GM21737 (cell line): Measurements from ENCODE around the gene COL4A2.

Source experiments
- ATAC-seq: cut with Tn5 transposase; IDR thresholded peaks from one replicate; pipeline ENCODE4 v1.9.1; 2021; ENCODE audit warnings: mild to moderate bottlenecking, moderate library complexity; ENCODE audit not compliant: unreplicated experiment

COL4A2 gene

DNA sequence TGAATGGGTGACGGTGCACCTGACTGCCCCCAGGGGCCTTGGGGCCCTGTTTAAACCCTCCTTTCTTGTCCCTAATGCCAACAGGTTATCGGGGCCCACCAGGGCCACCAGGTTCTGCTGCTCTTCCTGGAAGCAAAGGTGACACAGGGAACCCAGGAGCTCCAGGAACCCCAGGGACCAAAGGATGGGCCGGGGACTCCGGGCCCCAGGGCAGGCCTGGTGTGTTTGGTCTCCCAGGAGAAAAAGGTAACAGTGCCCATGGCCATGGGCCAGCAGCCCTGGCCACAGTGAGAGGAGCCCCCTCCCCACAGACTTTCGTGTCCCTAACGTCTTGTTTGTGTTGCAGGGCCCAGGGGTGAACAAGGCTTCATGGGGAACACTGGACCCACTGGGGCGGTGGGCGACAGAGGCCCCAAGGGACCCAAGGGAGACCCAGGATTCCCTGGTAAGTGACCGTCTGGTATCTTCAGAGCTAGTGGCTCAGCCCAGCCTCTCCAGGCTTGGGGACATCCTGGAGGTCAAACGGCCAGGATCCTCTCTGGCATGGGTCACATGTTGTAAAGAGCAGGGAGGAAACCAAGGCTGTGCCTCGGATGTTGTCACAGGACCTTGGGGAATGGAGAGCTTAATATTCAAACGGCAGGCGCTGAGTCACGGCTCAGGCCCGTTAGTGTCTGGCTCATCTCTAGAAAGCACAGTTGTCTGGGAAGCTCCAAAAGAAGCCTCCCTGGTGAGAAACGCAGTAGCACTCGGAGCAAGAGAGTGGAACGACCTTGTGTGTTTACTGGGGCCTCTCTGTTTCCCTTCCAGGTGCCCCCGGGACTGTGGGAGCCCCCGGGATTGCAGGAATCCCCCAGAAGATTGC lies 196.2 kb downstream of the COL4A2 start:
- no peak for ATAC-seq

GRCh38 chr13:110503979-110504499 lies 197.0 kb downstream of the COL4A2 start:
- ATAC-seq, result no peak

DNA sequence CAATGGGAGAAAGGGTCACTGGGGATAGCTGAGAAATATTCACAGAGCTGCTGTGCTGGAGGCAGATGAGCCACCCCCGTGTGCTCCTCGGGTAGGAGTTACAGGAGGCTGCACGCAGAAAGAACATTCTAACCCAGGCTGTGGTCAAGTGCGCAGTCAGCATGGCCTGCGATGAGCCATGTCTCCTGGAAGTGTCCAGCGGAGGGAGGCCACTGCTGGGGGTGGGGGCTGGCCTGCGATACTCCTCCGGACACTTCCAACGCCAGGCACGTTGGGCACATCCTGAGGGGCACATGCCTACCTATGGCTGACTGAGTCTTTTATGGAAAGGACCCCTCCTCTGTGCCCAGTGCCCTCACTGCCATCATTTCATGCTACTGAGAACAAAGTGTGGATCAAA lies 198.5 kb downstream of the COL4A2 start:
- no peak for ATAC-seq

DNA sequence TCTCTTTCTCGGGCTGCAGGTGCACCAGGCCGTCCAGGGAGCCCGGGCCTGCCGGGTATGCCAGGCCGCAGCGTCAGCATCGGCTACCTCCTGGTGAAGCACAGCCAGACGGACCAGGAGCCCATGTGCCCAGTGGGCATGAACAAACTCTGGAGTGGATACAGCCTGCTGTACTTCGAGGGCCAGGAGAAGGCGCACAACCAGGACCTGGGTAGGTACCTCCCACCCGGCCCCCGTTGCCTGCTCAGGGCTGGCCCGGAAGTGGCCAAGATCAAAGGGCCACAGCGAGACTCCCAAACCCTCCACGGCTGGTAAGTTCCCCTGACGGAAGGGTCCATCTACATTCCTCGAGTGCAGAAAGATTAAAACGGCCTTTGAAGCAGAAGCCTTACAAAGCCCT lies 199.3 kb downstream of the COL4A2 start:
- ATAC-seq, result no peak

GRCh38 chr13:110506859-110507566 lies 199.9 kb downstream of the COL4A2 start:
- ATAC-seq, result no peak

GRCh38 chr13:110507678-110508381 lies 200.7 kb downstream of the COL4A2 start:
- no peak for ATAC-seq

DNA sequence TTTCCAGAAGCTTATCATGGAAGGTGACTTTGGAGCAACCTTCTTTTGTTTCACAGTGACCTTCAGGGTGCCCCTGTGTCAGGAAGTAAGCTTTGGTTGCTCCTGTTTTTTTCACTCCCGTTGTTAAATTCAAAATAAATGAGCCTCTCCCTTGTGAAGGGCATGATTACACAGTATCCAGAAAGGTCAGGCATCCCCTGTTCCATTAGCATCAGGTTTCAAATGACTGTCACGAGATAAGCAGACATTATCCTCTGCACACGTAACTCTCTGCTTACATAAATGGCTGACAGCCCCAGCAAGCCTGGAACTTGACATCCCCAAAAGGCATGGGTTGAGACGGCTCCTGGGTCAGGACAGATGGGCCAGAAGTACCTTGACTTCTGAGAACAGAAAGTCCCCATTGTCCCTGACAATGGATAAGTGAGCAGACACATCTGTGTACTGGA lies 202.4 kb downstream of the COL4A2 start:
- ATAC-seq, result no peak

DNA sequence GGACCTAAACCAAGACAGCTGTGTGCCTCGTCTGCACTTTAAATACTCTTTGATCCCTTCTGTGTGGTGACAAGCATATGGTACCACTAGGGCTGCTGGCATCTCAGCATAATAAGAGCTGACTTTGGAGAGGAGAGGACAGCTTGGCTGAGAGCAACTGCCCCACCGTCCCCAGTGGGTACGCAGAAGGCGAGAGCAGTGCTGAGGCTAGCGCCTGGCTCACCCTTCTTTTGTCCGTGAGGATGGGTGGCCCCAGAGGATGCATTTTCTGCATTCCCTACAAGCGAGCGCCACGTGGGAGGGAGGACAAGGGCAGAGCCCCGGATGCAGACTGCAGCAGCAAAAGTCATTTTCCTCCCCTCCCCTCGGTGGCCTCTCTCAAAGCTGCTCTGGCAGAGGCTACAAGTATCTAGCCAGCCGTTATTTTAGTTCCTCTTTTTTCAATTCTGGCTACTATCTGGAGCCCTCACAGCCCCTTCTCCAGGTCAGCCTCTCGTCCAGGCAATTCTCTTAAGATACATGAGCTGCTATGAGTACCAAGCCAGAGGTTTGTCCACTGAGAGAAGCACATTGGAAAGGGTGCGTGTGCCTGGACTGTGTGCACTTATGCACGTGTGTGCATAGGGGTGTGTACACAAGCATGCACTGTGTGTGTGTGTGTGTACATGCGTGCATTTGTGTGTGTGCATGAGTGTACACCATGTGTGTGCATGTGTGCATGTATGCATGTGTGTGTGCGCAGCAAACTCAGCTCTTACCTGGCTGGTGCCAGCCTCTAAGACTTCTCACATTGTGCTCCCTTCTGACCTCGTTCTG lies 203.1 kb downstream of the COL4A2 start:
- no peak for ATAC-seq

DNA sequence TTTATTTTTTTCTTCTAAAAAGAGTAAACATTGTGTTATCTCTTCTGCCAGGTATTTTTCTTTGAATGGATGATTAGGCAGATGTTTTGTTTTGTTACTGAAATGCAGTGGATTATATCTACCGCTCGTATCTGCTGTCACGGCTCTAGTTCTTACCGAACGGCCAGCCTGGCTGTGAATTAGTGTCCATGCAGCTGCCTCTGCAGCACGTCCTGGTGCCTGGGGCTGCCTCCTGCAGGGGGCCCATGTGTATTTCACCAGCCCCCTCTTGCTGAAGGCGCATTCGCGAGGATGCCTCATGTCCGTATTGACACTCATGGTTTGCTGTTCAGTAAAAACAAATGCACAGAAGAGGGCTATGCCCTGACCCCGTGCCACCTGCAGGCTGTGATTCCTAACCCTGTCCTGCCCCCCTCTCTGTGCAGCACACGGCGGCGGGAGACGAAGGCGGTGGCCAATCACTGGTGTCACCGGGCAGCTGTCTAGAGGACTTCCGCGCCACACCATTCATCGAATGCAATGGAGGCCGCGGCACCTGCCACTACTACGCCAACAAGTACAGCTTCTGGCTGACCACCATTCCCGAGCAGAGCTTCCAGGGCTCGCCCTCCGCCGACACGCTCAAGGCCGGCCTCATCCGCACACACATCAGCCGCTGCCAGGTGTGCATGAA lies 204.6 kb downstream of the COL4A2 start:
- no peak for ATAC-seq

GRCh38 chr13:110512198-110512740 lies 205.2 kb downstream of the COL4A2 start:
- no peak for ATAC-seq

GRCh38 chr13:110516500-110516899 lies 209.4 kb downstream of the COL4A2 start:
- ATAC-seq, result no peak

DNA sequence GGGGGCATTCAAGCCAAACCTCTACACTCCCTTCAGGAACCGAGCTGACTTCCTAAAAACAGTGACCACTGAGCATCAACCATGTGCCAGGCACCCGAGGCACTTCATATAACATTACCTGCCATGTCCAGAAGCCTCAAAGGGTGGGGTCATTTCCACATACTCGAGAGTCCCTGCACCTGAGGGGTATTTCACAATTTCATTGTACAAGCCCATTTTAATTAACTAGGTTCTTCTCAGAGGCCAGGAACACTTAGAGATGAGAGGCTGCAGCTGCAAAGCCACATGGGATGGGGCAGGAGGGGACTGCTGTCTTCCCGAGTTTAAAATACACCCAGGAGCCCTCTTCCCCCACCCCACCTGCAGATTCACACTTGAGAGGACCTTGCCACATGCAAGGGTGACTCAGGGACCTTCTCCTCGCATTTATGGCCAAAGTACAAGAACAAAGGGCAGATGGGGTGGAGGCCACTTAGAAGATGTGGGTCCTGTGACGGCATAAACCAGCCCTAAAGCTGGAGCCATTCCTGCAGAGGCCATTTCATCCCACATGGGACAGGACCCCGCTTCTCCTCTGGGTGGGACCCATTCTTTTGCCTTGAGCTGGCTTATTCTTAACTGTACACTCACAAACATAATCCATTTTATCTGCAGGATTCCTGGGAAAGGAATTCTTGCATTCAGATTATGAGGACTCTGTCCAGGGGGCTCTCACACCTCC lies 210.6 kb downstream of the COL4A2 start:
- no peak for ATAC-seq

DNA sequence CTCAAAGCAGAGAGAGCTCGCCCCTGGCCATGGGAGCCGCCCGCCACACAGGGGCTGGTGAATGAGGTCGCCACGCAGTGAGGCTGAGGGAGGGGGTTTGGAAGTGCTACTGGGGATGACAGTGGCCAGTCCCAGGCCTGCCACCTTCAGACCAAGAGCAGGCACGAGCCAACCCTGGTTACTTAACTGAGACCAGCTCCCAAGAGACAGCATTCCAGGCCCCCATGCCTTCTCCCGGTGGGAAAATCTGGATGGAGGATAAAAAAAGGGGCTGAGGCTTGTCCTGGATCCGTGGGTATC lies 211.1 kb downstream of the COL4A2 start:
- ATAC-seq, result no peak

- no peak for ATAC-seq
These were observed 211.5 kb downstream of the COL4A2 start for GRCh38 chr13:110518571-110518970.

- ATAC-seq, result no peak
These were observed 212.0 kb downstream of the COL4A2 start for GRCh38 chr13:110519046-110519445.

DNA sequence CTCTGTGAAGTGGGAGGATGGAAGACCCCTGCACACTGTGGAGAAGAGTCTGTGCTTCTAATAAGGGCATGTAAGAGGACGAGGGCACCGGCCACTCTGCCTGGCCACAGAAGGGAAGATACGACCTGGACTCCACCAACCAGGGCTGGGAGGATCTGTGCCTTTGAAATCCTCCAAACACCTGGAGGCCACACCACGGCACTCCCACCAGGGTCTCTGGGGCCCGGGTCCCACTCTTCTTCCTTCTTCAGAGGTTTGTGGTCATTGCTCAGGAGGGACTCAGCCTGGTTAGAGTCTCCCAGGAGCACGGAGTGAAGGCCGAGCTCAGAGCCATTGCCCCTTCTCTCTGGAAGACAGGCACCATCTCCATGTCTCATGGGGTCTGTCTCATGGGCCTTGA lies 212.4 kb downstream of the COL4A2 start:
- no peak for ATAC-seq

GRCh38 chr13:110520431-110521295 lies 213.6 kb downstream of the COL4A2 start:
- ATAC-seq, result no peak

DNA sequence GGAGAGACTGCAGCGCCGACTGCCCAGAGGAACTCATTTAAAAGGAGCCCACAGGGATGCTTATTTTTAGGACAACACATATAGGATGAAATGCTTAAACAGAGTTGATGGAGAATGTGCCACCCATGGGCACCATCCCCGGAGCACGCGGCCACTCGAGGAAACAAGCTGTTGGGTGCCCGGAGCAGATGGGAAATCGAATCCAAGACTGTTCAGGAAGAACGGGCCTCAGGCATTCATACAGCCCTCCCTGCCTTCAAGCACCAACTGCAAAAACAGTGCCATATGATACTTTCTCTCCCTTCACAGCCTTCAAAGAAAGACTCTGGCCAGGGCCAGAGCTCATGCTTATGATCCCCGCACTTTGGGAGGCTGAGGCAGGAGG lies 214.2 kb downstream of the COL4A2 start:
- no peak for ATAC-seq
